KG1 (cell line): ENCODE results near the gene ARHGEF11.

Source experiments
- DNase-seq: peaks from one replicate; lab custom pipeline; 2025; lab: John Stamatoyannopoulos, UW

The ARHGEF11 gene

GRCh38 chr1:156999596-157000320 lies 45.8 kb downstream of the ARHGEF11 start:
- no peak for DNase-seq

GRCh38 chr1:156998840-156999500 lies 46.6 kb downstream of the ARHGEF11 start:
- DNase-seq = no peak

- DNase-seq = no peak
These were observed 47.2 kb downstream of the ARHGEF11 start for GRCh38 chr1:156998301-156998700.

GRCh38 chr1:156995412-156995811 lies 50.1 kb downstream of the ARHGEF11 start:
- DNase-seq = no peak

GRCh38 chr1:156994277-156994676 lies 51.3 kb downstream of the ARHGEF11 start:
- DNase-seq = no peak

- no peak for DNase-seq
These were observed 52.0 kb downstream of the ARHGEF11 start for GRCh38 chr1:156993426-156994147.

- no peak for DNase-seq
These were observed 53.3 kb downstream of the ARHGEF11 start for GRCh38 chr1:156992215-156992614.

GRCh38 chr1:156987715-156988114 lies 57.8 kb downstream of the ARHGEF11 start:
- DNase-seq = no peak

- no peak for DNase-seq
These were observed 65.0 kb downstream of the ARHGEF11 start for GRCh38 chr1:156980551-156980950.

GRCh38 chr1:156975084-156975483 lies 70.5 kb downstream of the ARHGEF11 start:
- no peak for DNase-seq

- DNase-seq = no peak
These were observed 72.1 kb downstream of the ARHGEF11 start for GRCh38 chr1:156973417-156973816.

GRCh38 chr1:156970017-156970416 lies 75.5 kb downstream of the ARHGEF11 start:
- DNase-seq = no peak

- DNase-seq = no peak
These were observed 76.0 kb downstream of the ARHGEF11 start for GRCh38 chr1:156969496-156969895.

GRCh38 chr1:156964441-156964840 lies 81.1 kb downstream of the ARHGEF11 start:
- DNase-seq = no peak

GRCh38 chr1:156963621-156964020 lies 81.9 kb downstream of the ARHGEF11 start:
- no peak for DNase-seq

- DNase-seq = no peak
These were observed 83.8 kb downstream of the ARHGEF11 start for GRCh38 chr1:156961709-156962108.

GRCh38 chr1:156959925-156960324 lies 85.6 kb downstream of the ARHGEF11 start:
- DNase-seq = no peak

- DNase-seq = no peak
These were observed 86.1 kb downstream of the ARHGEF11 start for GRCh38 chr1:156959414-156959813.

- DNase-seq = peak; percentile 4
These were observed 87.3 kb downstream of the ARHGEF11 start for GRCh38 chr1:156958247-156958714.

GRCh38 chr1:156957634-156958033 lies 87.9 kb downstream of the ARHGEF11 start:
- DNase-seq = no peak

- no peak for DNase-seq
These were observed 89.2 kb downstream of the ARHGEF11 start for GRCh38 chr1:156956333-156956732.

- DNase-seq = no peak
These were observed 92.0 kb downstream of the ARHGEF11 start for GRCh38 chr1:156953571-156953970.

GRCh38 chr1:156951371-156951770 lies 94.2 kb downstream of the ARHGEF11 start:
- no peak for DNase-seq
